OCI-LY7 (cell line): ENCODE data around the gene SOX5. TPM values are rescaled to one million over a fixed set of nuclear protein-coding genes. Genes with fewer than 3 reads are reported as not detected.

Experiments used
- BruUV-seq: library from RNA; stranded (reverse); fragments of 400-500 nt; replicated peaks from 2 replicates; lab custom pipeline; 2021; lab: Mats Ljungman, UMichigan
- CTCF ChIA-PET: fragments of 300-600 bp; sonication (Branson Sonifier 250); formaldehyde crosslinking; loops from one replicate; lab custom pipeline; 2022; ENCODE audit warnings: antibody characterized with exemption; ENCODE audit not compliant: unreplicated experiment; lab: Charles Lee
- POLR2A ChIA-PET: fragments of 300-600 bp; sonication (Branson Sonifier 250); formaldehyde crosslinking; loops from one replicate; lab custom pipeline; 2022; ENCODE audit warnings: antibody characterized with exemption; lab: Charles Lee
- DNase-seq: peaks from one replicate; pipeline ENCODE4 v3.0.0-alpha.2; 2015; ENCODE audit warnings: low spot score
- H2AFZ ChIP-seq: fragments of 200-600 bp; sonication (generic), shearing (Covaris generic); 2 replicates; pipeline ENCODE4 v1.6.1; 2014; ENCODE audit warnings: mild to moderate bottlenecking, antibody characterized with exemption, low read length, moderate library complexity
- H3K27ac ChIP-seq: fragments of 200-600 bp; sonication (generic); 2 replicates; pipeline ENCODE4 v1.5.1; 2014; ENCODE audit warnings: mixed run types, low read depth, mild to moderate bottlenecking, moderate library complexity, low read length, inconsistent platforms; ENCODE audit not compliant: poor library complexity, severe bottlenecking
- H3K36me3 ChIP-seq: fragments of 200-600 bp; sonication (generic); 2 replicates; pipeline ENCODE4 v1.6.1; 2014; ENCODE audit warnings: mild to moderate bottlenecking, antibody characterized with exemption, low read length, moderate library complexity, mixed read lengths; ENCODE audit not compliant: insufficient read depth
- H3K4me1 ChIP-seq: fragments of 200-600 bp; sonication (generic); 2 replicates; pipeline ENCODE4 v1.5.1; 2014; ENCODE audit warnings: mild to moderate bottlenecking, low read length; ENCODE audit not compliant: insufficient read depth, poor library complexity, severe bottlenecking
- H3K4me2 ChIP-seq: fragments of 200-600 bp; sonication (generic); 2 replicates; pipeline ENCODE4 v1.6.1; 2014; ENCODE audit warnings: mild to moderate bottlenecking, low read length
- H3K4me3 ChIP-seq: fragments of 200-600 bp; sonication (generic); 2 replicates; pipeline ENCODE4 v1.5.1; 2014; ENCODE audit warnings: mild to moderate bottlenecking, low read depth, low read length; ENCODE audit not compliant: poor library complexity, severe bottlenecking
- H3K79me2 ChIP-seq: fragments of 200-600 bp; sonication (generic); 2 replicates; pipeline ENCODE4 v1.6.1; 2016; ENCODE audit warnings: low read depth, mild to moderate bottlenecking, low read length, moderate library complexity, mixed read lengths; ENCODE audit not compliant: insufficient read depth
- H3K9me2 ChIP-seq: fragments of 200-600 bp; sonication (generic); 2 replicates; pipeline ENCODE4 v1.6.1; 2016; ENCODE audit warnings: mild to moderate bottlenecking, low read length, mixed read lengths; ENCODE audit not compliant: insufficient read depth
- H3K9me3 ChIP-seq: fragments of 200-600 bp; sonication (generic); 2 replicates; pipeline ENCODE4 v1.6.1; 2014; ENCODE audit warnings: mild to moderate bottlenecking, mixed run types, low read length, mixed read lengths
- H4K20me1 ChIP-seq: fragments of 200-600 bp; sonication (generic); 2 replicates; pipeline ENCODE4 v1.6.1; 2014; ENCODE audit warnings: mild to moderate bottlenecking, antibody characterized with exemption, low read length, moderate library complexity, mixed read lengths; ENCODE audit not compliant: insufficient read depth
- EZH2phosphoT487 ChIP-seq: fragments of 200-600 bp; sonication (generic); IDR thresholded peaks from 2 replicates; pipeline ENCODE4 v1.6.1; 2018; ENCODE audit warnings: low read depth, borderline replicate concordance, mild to moderate bottlenecking, mixed run types, antibody characterized with exemption, low read length, moderate library complexity, mixed read lengths
- intact Hi-C: fragments of 100-400 bp; cut with micrococcal nuclease; formaldehyde crosslinking; loops from one replicate; pipeline ENCODE4 v1.10.0; 2022; ENCODE audit not compliant: unreplicated experiment
- total RNA-seq, 2 experiments: library from RNA; depleted of rRNA in 1 of 2; stranded (reverse); fragments of >200 nt in 1 of 2; shearing (Covaris generic) in 1 of 2; gene quantifications; 2 replicates each; pipeline ENCODE4 v1.2.3, GENCODE V29; 2014 to 2022
- TF ChIP-seq, protein P1 (sequence below): fragments of 200-600 bp; sonication (generic); conservative IDR thresholded peaks from 2 replicates; pipeline ENCODE4 v1.5.1; 2014; ENCODE audit warnings: mild to moderate bottlenecking, antibody characterized with exemption, low read length, moderate library complexity, mixed read lengths

SOX5 gene
- total RNA-seq, 2 experiments from 2014 or later, result 0.16 TPM; not detected in 1

DNA sequence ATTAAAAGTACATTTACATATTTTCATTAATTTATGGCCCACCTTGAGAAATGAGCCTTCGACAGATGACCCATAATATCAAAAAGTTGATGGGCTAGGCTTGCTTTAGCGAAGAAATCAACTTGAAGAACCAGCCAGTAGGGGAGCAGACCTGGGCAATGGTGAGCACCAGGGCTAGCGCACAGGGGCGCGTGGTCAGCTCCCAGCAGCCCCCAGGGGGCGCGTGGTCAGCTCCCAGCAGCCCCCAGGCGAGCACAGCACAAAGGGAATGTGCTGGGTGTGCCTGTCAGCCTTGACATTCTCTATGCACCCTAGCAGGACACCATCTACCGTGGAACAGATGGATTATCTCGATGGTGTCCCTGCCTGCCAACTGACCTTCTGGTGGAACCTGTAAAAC is 15.3 kb upstream of the SOX5 start:
- Histone ChIP-seq H3K4me3 (no peak overlapping the region), H3K4me1 (no peaks in the 10 kb centered on the region), H3K4me2 (no peak overlapping the region), H3K9me3 (no peaks in the 10 kb centered on the region), H2AFZ (no peak overlapping the region), H4K20me1 (no peaks in the 10 kb centered on the region), H3K9me2 (no peaks in the 10 kb centered on the region), H3K36me3 (no peaks in the 10 kb centered on the region), H3K27ac (no peak overlapping the region), H3K79me2 (no peaks in the 10 kb centered on the region)
- no TSS peak for BruUV-seq
- CTCF ChIA-PET, result interaction anchor here (0.7 kb wide), 1 partner anchor 465 kb away, joined by 3 read pairs; no protein-coding TSS in a partner anchor
- POLR2A ChIA-PET, result no interaction called here
- no peak for DNase-seq
- intact Hi-C loops, result no loop called here
- TF ChIP-seq EZH2phosphoT487, result no peak
- TF ChIP-seq, protein P1, sequence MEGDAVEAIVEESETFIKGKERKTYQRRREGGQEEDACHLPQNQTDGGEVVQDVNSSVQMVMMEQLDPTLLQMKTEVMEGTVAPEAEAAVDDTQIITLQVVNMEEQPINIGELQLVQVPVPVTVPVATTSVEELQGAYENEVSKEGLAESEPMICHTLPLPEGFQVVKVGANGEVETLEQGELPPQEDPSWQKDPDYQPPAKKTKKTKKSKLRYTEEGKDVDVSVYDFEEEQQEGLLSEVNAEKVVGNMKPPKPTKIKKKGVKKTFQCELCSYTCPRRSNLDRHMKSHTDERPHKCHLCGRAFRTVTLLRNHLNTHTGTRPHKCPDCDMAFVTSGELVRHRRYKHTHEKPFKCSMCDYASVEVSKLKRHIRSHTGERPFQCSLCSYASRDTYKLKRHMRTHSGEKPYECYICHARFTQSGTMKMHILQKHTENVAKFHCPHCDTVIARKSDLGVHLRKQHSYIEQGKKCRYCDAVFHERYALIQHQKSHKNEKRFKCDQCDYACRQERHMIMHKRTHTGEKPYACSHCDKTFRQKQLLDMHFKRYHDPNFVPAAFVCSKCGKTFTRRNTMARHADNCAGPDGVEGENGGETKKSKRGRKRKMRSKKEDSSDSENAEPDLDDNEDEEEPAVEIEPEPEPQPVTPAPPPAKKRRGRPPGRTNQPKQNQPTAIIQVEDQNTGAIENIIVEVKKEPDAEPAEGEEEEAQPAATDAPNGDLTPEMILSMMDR, result no peak

DNA sequence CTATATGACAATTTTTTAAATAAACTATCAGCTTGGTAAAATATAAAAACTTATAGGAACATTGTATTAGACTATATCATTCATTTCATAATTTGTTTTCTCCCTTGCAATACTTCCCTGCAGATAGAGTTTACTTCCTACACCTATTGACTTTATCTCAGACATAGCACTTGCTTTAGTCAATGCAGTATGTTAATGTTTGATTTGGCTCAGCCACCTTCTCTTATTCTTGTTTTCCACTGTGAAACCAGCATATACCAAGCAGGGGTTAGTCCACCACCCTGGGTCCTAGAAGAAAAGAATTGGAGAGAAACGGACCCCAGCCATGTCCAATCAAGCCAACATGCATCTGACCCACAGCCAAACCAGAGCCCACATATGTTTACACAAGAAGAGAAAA is 10.4 kb upstream of the SOX5 start:
- DNase-seq, result no peak
- Histone ChIP-seq H3K4me2 (no peak overlapping the region), H3K4me1 (no peaks in the 10 kb centered on the region), H4K20me1 (no peaks in the 10 kb centered on the region), H3K9me2 (no peaks in the 10 kb centered on the region), H3K4me3 (no peak overlapping the region), H2AFZ (no peak overlapping the region), H3K9me3 (no peaks in the 10 kb centered on the region), H3K27ac (no peak overlapping the region), H3K36me3 (no peaks in the 10 kb centered on the region), H3K79me2 (no peaks in the 10 kb centered on the region)
- CTCF ChIA-PET, result no interaction called here
- BruUV-seq, result no TSS peak
- no peak for TF ChIP-seq EZH2phosphoT487
- TF ChIP-seq, protein P1, result no peak
- intact Hi-C loops, result no loop called here
- POLR2A ChIA-PET, result no interaction called here

DNA sequence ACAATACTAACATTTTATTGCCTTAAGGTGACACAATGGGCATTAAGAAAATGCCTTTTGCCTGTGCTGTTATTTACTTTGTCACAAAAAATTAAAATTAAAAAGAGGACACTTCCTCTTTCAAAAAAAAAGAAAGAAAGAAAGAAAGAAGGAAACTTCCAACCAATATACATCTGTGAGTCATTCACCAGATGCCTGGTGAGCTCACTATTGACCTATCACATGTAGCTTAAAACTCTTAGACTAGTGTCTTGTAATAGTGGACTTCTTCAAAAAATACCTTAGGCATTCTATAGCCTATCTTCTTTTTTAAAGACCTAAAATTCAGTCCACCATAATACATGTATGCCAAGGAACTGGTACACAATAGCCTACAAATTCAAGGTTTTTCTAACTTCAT is 4.9 kb upstream of the SOX5 start:
- H2AFZ ChIP-seq, result no peak overlapping the region
- no peaks in the 10 kb centered on the region for H3K36me3 ChIP-seq
- H3K4me1 ChIP-seq, result no peaks in the 10 kb centered on the region
- no peak overlapping the region for H3K4me3 ChIP-seq
- ChIA-PET POLR2A (no interaction called here), CTCF (no interaction called here)
- no peak for TF ChIP-seq EZH2phosphoT487
- no peaks in the 10 kb centered on the region for H3K9me2 ChIP-seq
- no peaks in the 10 kb centered on the region for H4K20me1 ChIP-seq
- BruUV-seq, result no TSS peak
- H3K4me2 ChIP-seq, result no peak overlapping the region
- no peak overlapping the region for H3K27ac ChIP-seq
- H3K9me3 ChIP-seq, result no peaks in the 10 kb centered on the region
- no peaks in the 10 kb centered on the region for H3K79me2 ChIP-seq
- intact Hi-C loops, result no loop called here
- no peak for DNase-seq
